H9 (cell line): ENCODE results near the gene KRT86. TPM values are rescaled to one million over a fixed set of nuclear protein-coding genes. Genes with fewer than 3 reads are reported as not detected.

Source experiments
- DNase-seq: peaks from one replicate; pipeline ENCODE4 v3.0.0-alpha.2; 2017
- H2AFZ ChIP-seq: one replicate; pipeline ENCODE4 v1.6.1; 2013; ENCODE audit warnings: mild to moderate bottlenecking, low read length, control low read depth, moderate library complexity
- H2AK5ac ChIP-seq: 2 replicates; pipeline ENCODE4 v1.6.1; 2013; ENCODE audit warnings: low read length, control low read depth, mixed read lengths; ENCODE audit not compliant: insufficient read length
- H2BK120ac ChIP-seq: one replicate; pipeline ENCODE4 v1.6.1; 2013; ENCODE audit warnings: low read depth, mild to moderate bottlenecking, low read length, control low read depth, inconsistent platforms; ENCODE audit not compliant: poor library complexity, severe bottlenecking
- H2BK12ac ChIP-seq: 2 replicates; pipeline ENCODE4 v1.6.1; 2013; ENCODE audit warnings: low read length, control low read depth, mixed read lengths, low read depth; ENCODE audit not compliant: insufficient read length
- H2BK15ac ChIP-seq: 2 replicates; pipeline ENCODE4 v1.6.1; 2013; ENCODE audit warnings: low read depth, low read length, control low read depth
- H2BK20ac ChIP-seq: one replicate; pipeline ENCODE4 v1.6.1; 2013; ENCODE audit warnings: low read depth, mild to moderate bottlenecking, low read length, control low read depth, inconsistent platforms; ENCODE audit not compliant: poor library complexity, severe bottlenecking
- H2BK5ac ChIP-seq: 2 replicates; pipeline ENCODE4 v1.6.1; 2013; ENCODE audit warnings: low read length, control low read depth, mixed read lengths; ENCODE audit not compliant: insufficient read length
- H3K14ac ChIP-seq: 2 replicates; pipeline ENCODE4 v1.6.1; 2013; ENCODE audit warnings: low read length, control low read depth; ENCODE audit not compliant: insufficient read depth
- H3K18ac ChIP-seq: 2 replicates; pipeline ENCODE4 v1.6.1; 2013; ENCODE audit warnings: low read depth, mild to moderate bottlenecking, mixed read lengths, low read length, control low read depth; ENCODE audit not compliant: insufficient read length
- H3K23ac ChIP-seq: 2 replicates; pipeline ENCODE4 v1.6.1; 2013; ENCODE audit warnings: low read length, control low read depth, mixed read lengths, low read depth; ENCODE audit not compliant: insufficient read length
- H3K23me2 ChIP-seq: 2 replicates; pipeline ENCODE4 v1.6.1; 2013; ENCODE audit warnings: low read depth, mild to moderate bottlenecking, mixed read lengths, low read length, control low read depth; ENCODE audit not compliant: insufficient read length, poor library complexity, severe bottlenecking
- H3K27ac ChIP-seq: 2 replicates; pipeline ENCODE4 v1.5.1; 2013; ENCODE audit warnings: low read length, control low read depth, mixed read lengths, low read depth; ENCODE audit not compliant: insufficient read length
- H3K27me3 ChIP-seq: 2 replicates; pipeline ENCODE4 v1.6.1; 2013; ENCODE audit warnings: low read length, control low read depth, inconsistent platforms; ENCODE audit not compliant: insufficient read depth
- H3K4ac ChIP-seq: 2 replicates; pipeline ENCODE4 v1.6.1; 2013; ENCODE audit warnings: low read depth, mild to moderate bottlenecking, control low read depth, inconsistent platforms, low read length, moderate library complexity
- H3K4me1 ChIP-seq: 2 replicates; pipeline ENCODE4 v1.6.1; 2013; ENCODE audit warnings: low read length, control low read depth, inconsistent platforms; ENCODE audit not compliant: insufficient read depth
- H3K4me2 ChIP-seq: 2 replicates; pipeline ENCODE4 v1.6.1; 2013; ENCODE audit warnings: low read length, control low read depth, mixed read lengths; ENCODE audit not compliant: insufficient read length, insufficient read depth
- H3K56ac ChIP-seq: 2 replicates; pipeline ENCODE4 v1.6.1; 2013; ENCODE audit warnings: low read depth, mild to moderate bottlenecking, mixed read lengths, low read length, control low read depth; ENCODE audit not compliant: insufficient read length
- H3K79me1 ChIP-seq: 2 replicates; pipeline ENCODE4 v1.6.1; 2013; ENCODE audit warnings: low read depth, mild to moderate bottlenecking, moderate library complexity, low read length, control low read depth, inconsistent platforms; ENCODE audit not compliant: insufficient read depth, poor library complexity, severe bottlenecking
- H3K79me2 ChIP-seq: 2 replicates; pipeline ENCODE4 v1.6.1; 2013; ENCODE audit warnings: low read length, control low read depth, inconsistent platforms; ENCODE audit not compliant: insufficient read depth
- H3K9ac ChIP-seq: 2 replicates; pipeline ENCODE4 v1.6.1; 2013; ENCODE audit warnings: low read length, control low read depth, mixed read lengths; ENCODE audit not compliant: insufficient read length; ENCODE audit errors: extremely low read depth
- H3K9me3 ChIP-seq: one replicate; pipeline ENCODE4 v1.6.1; 2013; ENCODE audit warnings: low read depth, low read length, inconsistent platforms; ENCODE audit not compliant: control insufficient read depth
- H3T11ph ChIP-seq: one replicate; pipeline ENCODE4 v1.6.1; 2013; ENCODE audit warnings: mild to moderate bottlenecking, low read length, control low read depth, inconsistent platforms
- H4K20me1 ChIP-seq: one replicate; pipeline ENCODE4 v1.6.1; 2013; ENCODE audit not compliant: control insufficient read depth, insufficient read length, insufficient read depth
- H4K5ac ChIP-seq: 2 replicates; pipeline ENCODE4 v1.6.1; 2013; ENCODE audit warnings: low read depth, mild to moderate bottlenecking, mixed read lengths, low read length, control low read depth; ENCODE audit not compliant: insufficient read length
- H4K8ac ChIP-seq: replicated peaks from 2 replicates; pipeline ENCODE4 v1.6.1; 2013; ENCODE audit warnings: low read length, control low read depth, mixed read lengths, low read depth; ENCODE audit not compliant: insufficient read length
- H4K91ac ChIP-seq: 2 replicates; pipeline ENCODE4 v1.6.1; 2013; ENCODE audit warnings: low read depth, mild to moderate bottlenecking, moderate library complexity, mixed read lengths, low read length, control low read depth; ENCODE audit not compliant: insufficient read length
- H3K27ac Mint-ChIP-seq, 3 experiments: 2 replicates in 2 of 3; 3 replicates in 1 of 3; pipeline ENCODE4 v1.8.0; 2020 to 2021; ENCODE audit warnings: mixed read lengths in 3 of 3, mild to moderate bottlenecking in 1 of 3, moderate library complexity in 1 of 3
- H3K27me3 Mint-ChIP-seq: 2 replicates; pipeline ENCODE4 v1.8.0; 2021; ENCODE audit warnings: low read depth, mild to moderate bottlenecking, moderate library complexity, mixed read lengths
- H3K36me3 Mint-ChIP-seq, 3 experiments: 2 replicates in 2 of 3; 3 replicates in 1 of 3; pipeline ENCODE4 v1.8.0; 2020 to 2021; ENCODE audit warnings: low read depth in 3 of 3, mixed read lengths in 3 of 3; ENCODE audit not compliant: insufficient read depth in 1 of 3
- H3K4me1 Mint-ChIP-seq, 2 experiments: 2 replicates each; pipeline ENCODE4 v1.8.0; 2020; ENCODE audit warnings: mixed read lengths in 2 of 2
- H3K4me3 Mint-ChIP-seq, 2 experiments: 2 replicates in 1 of 2; 3 replicates in 1 of 2; pipeline ENCODE4 v1.8.0; 2020 to 2021; ENCODE audit warnings: mild to moderate bottlenecking in 2 of 2, mixed read lengths in 2 of 2, moderate library complexity in 1 of 2
- H3K9me3 Mint-ChIP-seq, 2 experiments: 2 replicates in 1 of 2; 3 replicates in 1 of 2; pipeline ENCODE4 v1.8.0; 2020; ENCODE audit warnings: mild to moderate bottlenecking in 2 of 2, mixed read lengths in 2 of 2, moderate library complexity in 1 of 2
- CTCF ChIP-seq: fragments of 200-600 bp; sonication (generic); conservative IDR thresholded peaks from 3 replicates; pipeline ENCODE4 v1.8.0; 2021; ENCODE audit warnings: antibody characterized with exemption, mild to moderate bottlenecking
- WGBS: extraction: QIAGEN DNeasy Blood & Tissue Kit; methylation state at CpG from one replicate; pipeline ENCODE4 v1.1.7; 2013; ENCODE audit warnings: missing lambda C conversion rate, low lambda C conversion rate, mixed read lengths; ENCODE audit not compliant: insufficient read length; ENCODE audit errors: extremely low coverage; 5-methylcytosine and 5-hydroxymethylcytosine counted together
- total RNA-seq: library from RNA; stranded (reverse); gene quantifications from 2 replicates; pipeline ENCODE4 v1.2.1, GENCODE V29; 2021

Gene KRT86
- total RNA-seq, 1 experiment from 2014 or later: not detected

DNA sequence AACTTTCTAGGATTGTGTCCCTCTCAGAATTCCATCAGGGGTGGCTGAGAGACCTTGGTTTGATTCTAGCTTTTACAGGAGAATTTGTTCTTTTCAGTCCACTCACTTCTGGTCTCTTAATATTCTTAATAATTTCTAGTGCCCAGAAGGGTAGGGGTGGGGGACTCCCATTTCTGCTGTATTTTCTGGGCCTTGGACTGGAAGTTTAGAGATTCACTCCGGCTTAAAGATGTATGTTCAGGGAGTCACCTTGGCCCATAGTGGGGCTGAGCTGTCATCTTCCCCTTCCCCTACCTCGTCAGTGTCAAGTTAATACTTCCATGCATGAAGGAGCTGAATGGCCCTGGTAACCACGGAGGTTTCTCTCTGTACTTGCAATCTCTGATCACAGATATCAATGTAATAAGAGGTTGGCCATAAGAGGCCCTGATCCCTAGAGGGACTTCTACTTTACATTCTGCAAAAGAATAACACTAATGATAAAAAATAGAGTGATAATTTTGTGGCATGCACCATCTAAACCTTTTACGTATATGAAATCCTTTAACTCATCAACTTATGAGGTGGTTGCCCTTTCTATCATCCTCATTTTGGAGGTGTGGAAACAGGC is 10.2 kb downstream of the KRT86 start:
- peaks cover 6% of the 10 kb centered on the region in 2 experiments; a peak in 3 of 4 replicates for H3K4me1 Mint-ChIP-seq
- Histone ChIP-seq H4K8ac (no peak overlapping the region), H4K91ac (no peak overlapping the region), H3K79me1 (no peaks in the 10 kb centered on the region), H3K56ac (no peak overlapping the region), H3K14ac (no peak overlapping the region), H3K27me3 (no peaks in the 10 kb centered on the region; the same call in 1 of the 2 replicates), H3K23ac (no peak overlapping the region), H2BK120ac (no peak overlapping the region), H3K4ac (no peak overlapping the region), H2BK15ac (no peak overlapping the region), H2AK5ac (no peak overlapping the region), H3K4me2 (no peak overlapping the region), H3K23me2 (no peaks in the 10 kb centered on the region), H3K79me2 (no peaks in the 10 kb centered on the region), H4K5ac (no peak overlapping the region), H3K27ac (no peak overlapping the region), H2AFZ (no peak overlapping the region), H3K4me1 (no peaks in the 10 kb centered on the region), H3K9ac (no peak overlapping the region), H2BK12ac (no peak overlapping the region), H3K18ac (no peak overlapping the region), H2BK20ac (no peak overlapping the region), H2BK5ac (no peak overlapping the region), H4K20me1 (no peaks in the 10 kb centered on the region), H3T11ph (no peak overlapping the region), H3K9me3 (no peaks in the 10 kb centered on the region)
- no peak for TF ChIP-seq CTCF
- no CpG with 5 or more reads among the region's 4 CpGs for WGBS
- no peak overlapping the region for H3K4me3 Mint-ChIP-seq
- no peak for DNase-seq
- H3K27me3 Mint-ChIP-seq: peaks cover 7% of the 10 kb centered on the region
- no peaks in the 10 kb centered on the region; a peak in 1 of 5 replicates for H3K9me3 Mint-ChIP-seq
- H3K27ac Mint-ChIP-seq: no peak overlapping the region
- H3K36me3 Mint-ChIP-seq: no peaks in the 10 kb centered on the region
